HepG2 (cell line): ENCODE measurements around the gene PSMD2. TPM values are rescaled to one million over a fixed set of nuclear protein-coding genes. Genes with fewer than 3 reads are reported as not detected.
A peak's percentile ranks its signal among the peaks of the same experiment; 100 is the strongest.

Experiments
- AGO2 ChIP-seq: fragments of 200-400 bp; formaldehyde crosslinking; optimal IDR thresholded peaks from 2 replicates; pipeline ENCODE3; 2017; ENCODE audit warnings: mild to moderate bottlenecking, low read depth, low read length, moderate library complexity
- SKIL ChIP-seq: sonication (generic); formaldehyde crosslinking; IDR thresholded peaks from 2 replicates; pipeline ENCODE4 v1.8.0; 2022; ENCODE audit warnings: missing genetic modification reagents, mild to moderate bottlenecking, moderate library complexity, borderline replicate concordance
- SMARCE1 ChIP-seq: fragments of 450-650 bp; IDR thresholded peaks from 2 replicates; pipeline ENCODE4 v1.6.1; 2017; ENCODE audit warnings: borderline replicate concordance
- ZBTB7B ChIP-seq: sonication (generic); formaldehyde crosslinking; IDR thresholded peaks from 2 replicates; pipeline ENCODE4 v1.4.0; 2020; ENCODE audit warnings: missing genetic modification reagents
- ZNF510 ChIP-seq: sonication (generic); formaldehyde crosslinking; IDR thresholded peaks from 2 replicates; pipeline ENCODE4 v1.4.0; 2020; ENCODE audit warnings: low read depth, mild to moderate bottlenecking, missing genetic modification reagents
- ZNF557 ChIP-seq: sonication (generic); formaldehyde crosslinking; IDR thresholded peaks from 2 replicates; pipeline ENCODE4 v1.4.0; 2020; ENCODE audit warnings: missing genetic modification reagents
- polyA plus RNA-seq, 8 experiments: library from polyadenylated mRNA; depleted of rRNA in 3 of 8; stranded (reverse) in 7 of 8; unstranded in 1 of 8; fragments of >200 nt; fragmentation: Illumina TruSeq in 4 of 8; extraction: Trizol in 4 of 8; gene quantifications; 2 replicates each; pipeline versions ENCODE4 v1.2.1 to v1.2.3, GENCODE V29; 2011 to 2016; ENCODE audit warnings: low read depth in 4 of 8, missing spikeins in 1 of 8, mixed read lengths in 1 of 8; ENCODE audit not compliant: insufficient read depth in 1 of 8
- total RNA-seq, 5 experiments: library from RNA; depleted of rRNA; stranded (reverse); fragments of >200 nt; fragmentation: Illumina TruSeq; extraction: Trizol; gene quantifications; 2 replicates each; pipeline ENCODE4 v1.2.3, GENCODE V29; 2016; ENCODE audit warnings: low read depth in 1 of 5
- TF ChIP-seq, protein P1 (sequence below): sonication (generic); formaldehyde crosslinking; IDR thresholded peaks from 2 replicates; pipeline ENCODE4 v1.4.0; 2020; ENCODE audit warnings: mild to moderate bottlenecking, missing genetic modification reagents
- TF ChIP-seq, protein P2 (sequence below): sonication (generic); formaldehyde crosslinking; IDR thresholded peaks from 2 replicates; pipeline ENCODE4 v1.4.0; 2020; ENCODE audit warnings: missing genetic modification reagents

The PSMD2 gene
- total and polyA plus RNA-seq, 2 of the 13 experiments (the other 11 are each of a cell fraction or from before 2014, with no cell fraction given), result 125 to 200 TPM

GRCh38 chr3:184320104-184320445 lies 21.0 kb downstream of the PSMD2 start (continued):
- TF ChIP-seq AGO2 (peak; percentile 41), ZNF557 (no peak), ZNF510 (CRISPR knock-in tag) (no peak), ZBTB7B (CRISPR knock-in tag) (no peak), SKIL (no peak), SMARCE1 (no peak)
- TF ChIP-seq, protein P1, sequence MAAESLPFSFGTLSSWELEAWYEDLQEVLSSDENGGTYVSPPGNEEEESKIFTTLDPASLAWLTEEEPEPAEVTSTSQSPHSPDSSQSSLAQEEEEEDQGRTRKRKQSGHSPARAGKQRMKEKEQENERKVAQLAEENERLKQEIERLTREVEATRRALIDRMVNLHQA, result no peak
- TF ChIP-seq, protein P2, sequence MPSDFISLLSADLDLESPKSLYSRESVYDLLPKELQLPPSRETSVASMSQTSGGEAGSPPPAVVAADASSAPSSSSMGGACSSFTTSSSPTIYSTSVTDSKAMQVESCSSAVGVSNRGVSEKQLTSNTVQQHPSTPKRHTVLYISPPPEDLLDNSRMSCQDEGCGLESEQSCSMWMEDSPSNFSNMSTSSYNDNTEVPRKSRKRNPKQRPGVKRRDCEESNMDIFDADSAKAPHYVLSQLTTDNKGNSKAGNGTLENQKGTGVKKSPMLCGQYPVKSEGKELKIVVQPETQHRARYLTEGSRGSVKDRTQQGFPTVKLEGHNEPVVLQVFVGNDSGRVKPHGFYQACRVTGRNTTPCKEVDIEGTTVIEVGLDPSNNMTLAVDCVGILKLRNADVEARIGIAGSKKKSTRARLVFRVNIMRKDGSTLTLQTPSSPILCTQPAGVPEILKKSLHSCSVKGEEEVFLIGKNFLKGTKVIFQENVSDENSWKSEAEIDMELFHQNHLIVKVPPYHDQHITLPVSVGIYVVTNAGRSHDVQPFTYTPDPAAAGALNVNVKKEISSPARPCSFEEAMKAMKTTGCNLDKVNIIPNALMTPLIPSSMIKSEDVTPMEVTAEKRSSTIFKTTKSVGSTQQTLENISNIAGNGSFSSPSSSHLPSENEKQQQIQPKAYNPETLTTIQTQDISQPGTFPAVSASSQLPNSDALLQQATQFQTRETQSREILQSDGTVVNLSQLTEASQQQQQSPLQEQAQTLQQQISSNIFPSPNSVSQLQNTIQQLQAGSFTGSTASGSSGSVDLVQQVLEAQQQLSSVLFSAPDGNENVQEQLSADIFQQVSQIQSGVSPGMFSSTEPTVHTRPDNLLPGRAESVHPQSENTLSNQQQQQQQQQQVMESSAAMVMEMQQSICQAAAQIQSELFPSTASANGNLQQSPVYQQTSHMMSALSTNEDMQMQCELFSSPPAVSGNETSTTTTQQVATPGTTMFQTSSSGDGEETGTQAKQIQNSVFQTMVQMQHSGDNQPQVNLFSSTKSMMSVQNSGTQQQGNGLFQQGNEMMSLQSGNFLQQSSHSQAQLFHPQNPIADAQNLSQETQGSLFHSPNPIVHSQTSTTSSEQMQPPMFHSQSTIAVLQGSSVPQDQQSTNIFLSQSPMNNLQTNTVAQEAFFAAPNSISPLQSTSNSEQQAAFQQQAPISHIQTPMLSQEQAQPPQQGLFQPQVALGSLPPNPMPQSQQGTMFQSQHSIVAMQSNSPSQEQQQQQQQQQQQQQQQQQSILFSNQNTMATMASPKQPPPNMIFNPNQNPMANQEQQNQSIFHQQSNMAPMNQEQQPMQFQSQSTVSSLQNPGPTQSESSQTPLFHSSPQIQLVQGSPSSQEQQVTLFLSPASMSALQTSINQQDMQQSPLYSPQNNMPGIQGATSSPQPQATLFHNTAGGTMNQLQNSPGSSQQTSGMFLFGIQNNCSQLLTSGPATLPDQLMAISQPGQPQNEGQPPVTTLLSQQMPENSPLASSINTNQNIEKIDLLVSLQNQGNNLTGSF (CRISPR knock-in tag), result no peak
